Measurements from ENCODE around the gene SMO.

GRCh38 chr7:129202058-129202777, 13.8 kb downstream of the SMO start:
- TF ChIP-seq CTCF (conservative IDR thresholded peaks at IDR 0.05 in 1 of 2, IDR thresholded peaks at IDR 0.05 in 1 of 2; ENCODE audit: low read depth in 1 of 2, low read length in 2 of 2) (no peak), EZH2 (IDR thresholded peaks at IDR 0.05; ENCODE audit: low read length, missing control alignments) (no peak)

Data from fibroblast of lung (primary cell).